ENCODE results near the gene CARHSP1.
"Not testable (repeated sequence)": the region's sequence is repeated elsewhere in the genome, so short reads cannot be mapped to it uniquely, and the experiment has no call there.

The CARHSP1 gene

DNA sequence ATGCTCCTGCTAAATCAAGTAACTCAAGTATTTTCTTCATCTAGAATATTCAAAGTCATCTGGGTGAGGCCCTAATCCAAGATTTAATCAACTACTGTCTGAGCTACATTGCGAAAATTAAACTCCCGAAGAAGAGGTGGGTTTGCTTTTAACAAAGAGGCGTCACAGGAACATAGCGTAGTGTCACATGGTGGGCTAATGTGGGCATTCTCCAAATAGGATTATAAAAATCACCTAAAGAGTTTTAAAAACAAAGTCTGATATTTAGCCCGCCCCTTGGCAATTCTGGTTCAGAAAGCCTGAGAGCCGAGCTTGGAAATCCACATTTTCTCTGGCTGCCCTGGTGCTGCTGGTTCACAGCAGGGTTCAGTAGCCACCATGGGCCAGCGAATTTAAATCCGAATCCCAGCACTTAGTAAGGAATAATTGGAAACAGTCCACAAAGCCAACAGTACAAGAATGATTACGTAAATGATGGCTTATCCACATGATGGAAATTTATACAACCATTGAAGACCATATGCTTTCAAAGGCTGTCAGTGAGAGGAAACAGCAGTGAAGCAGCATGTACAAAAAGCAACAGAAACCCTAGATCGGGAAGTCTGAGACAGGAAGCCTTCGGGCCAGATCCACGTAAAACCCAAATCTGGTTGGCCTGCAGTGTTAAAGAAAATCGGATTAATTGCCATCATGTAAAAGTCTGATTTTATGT lies 62.4 kb downstream of the CARHSP1 start:
- TF ChIP-seq FOXP2 (optimal IDR thresholded peaks at IDR 0.05; ENCODE audit: control extremely low read depth, extremely low read length, insufficient read depth): no peak
- no peak for TF ChIP-seq EZH2 (IDR thresholded peaks at IDR 0.05)
- no peak for TF ChIP-seq POLR2AphosphoS5 (IDR thresholded peaks at IDR 0.05; ENCODE audit: borderline replicate concordance, low read depth, low read length)
- H3K9ac ChIP-seq (ENCODE audit: insufficient read length): peak overlapping the region; percentile 30
- H3K4me3 ChIP-seq: no peak overlapping the region
- H3K27ac ChIP-seq: peak overlapping the region; percentile 65
- H3K9me3 ChIP-seq (ENCODE audit: low read depth, low read length): no peaks in the 10 kb centered on the region
- no peak for DNase-seq (ENCODE audit: low read depth, low spot score)
- H3K36me3 ChIP-seq (ENCODE audit: insufficient read depth, low read length): peaks cover 85% of the 10 kb centered on the region

DNA sequence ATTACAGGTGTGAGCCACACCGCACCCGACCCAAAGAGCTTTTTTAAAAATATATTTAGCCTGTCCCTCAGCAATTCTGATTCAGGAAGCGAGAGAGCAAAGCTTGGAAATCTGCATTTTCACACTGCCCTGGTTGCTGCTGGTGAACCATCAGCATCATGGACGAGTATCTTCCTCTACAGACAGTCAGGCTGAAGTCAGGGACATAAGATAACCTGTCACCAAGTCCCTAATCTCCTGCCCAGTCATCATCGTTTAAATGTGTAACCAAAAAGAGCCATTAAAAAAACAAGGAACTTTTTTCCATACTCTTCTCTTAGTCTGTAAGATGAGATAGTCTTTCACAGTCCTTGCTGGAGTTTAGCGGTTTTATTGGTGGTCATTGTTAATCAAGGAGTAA lies 64.5 kb downstream of the CARHSP1 start:
- DNase-seq (ENCODE audit: low read depth, low spot score): no peak
- Histone ChIP-seq H3K9me3 (ENCODE audit: low read depth, low read length) (no peaks in the 10 kb centered on the region), H3K4me3 (no peak overlapping the region), H3K36me3 (ENCODE audit: insufficient read depth, low read length) (peaks cover 77% of the 10 kb centered on the region), H3K9ac (ENCODE audit: insufficient read length) (no peak overlapping the region), H3K27ac (no peak overlapping the region)
- TF ChIP-seq POLR2AphosphoS5 (IDR thresholded peaks at IDR 0.05; ENCODE audit: borderline replicate concordance, low read depth, low read length): no peak
- TF ChIP-seq EZH2 (IDR thresholded peaks at IDR 0.05): no peak
- no peak for TF ChIP-seq FOXP2 (optimal IDR thresholded peaks at IDR 0.05; ENCODE audit: control extremely low read depth, extremely low read length, insufficient read depth)

DNA sequence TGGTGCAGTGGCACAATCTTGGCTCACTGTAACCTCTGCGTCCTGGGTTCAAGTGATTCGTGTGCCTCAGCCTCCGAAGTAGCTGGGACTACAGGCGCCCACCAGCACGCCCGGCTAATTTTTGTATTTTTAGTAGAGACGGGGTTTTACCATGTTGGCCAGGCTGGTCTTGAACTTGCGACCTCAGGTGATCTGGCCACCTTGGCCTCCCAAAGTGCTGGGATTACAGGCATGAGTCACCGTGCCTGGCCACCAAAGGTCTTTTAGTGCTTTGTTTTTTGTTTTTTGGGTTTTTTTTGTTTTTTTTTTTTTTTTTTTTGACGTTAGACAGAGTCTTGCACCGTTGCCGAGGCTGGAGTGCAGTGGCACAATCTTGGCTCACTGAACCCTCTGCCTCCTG lies 65.1 kb downstream of the CARHSP1 start:
- not testable (repeated sequence) for H3K27ac ChIP-seq; H3K9ac ChIP-seq (ENCODE audit: insufficient read length); H3K9me3 ChIP-seq (ENCODE audit: low read depth, low read length); DNase-seq (ENCODE audit: low read depth, low spot score); H3K4me3 ChIP-seq
- H3K36me3 ChIP-seq (ENCODE audit: insufficient read depth, low read length): peaks cover 77% of the 10 kb centered on the region

Data from SK-N-MC (cell line).